CD14-positive monocyte (primary cell): ENCODE results near the gene ARHGEF10L. TPM values are rescaled to one million over a fixed set of nuclear protein-coding genes. Genes with fewer than 3 reads are reported as not detected.

Experiments used
- DNase-seq, 3 donors: peaks; one replicate each; pipeline ENCODE4 v3.0.0-alpha.2; 2011 to 2022
- H2AFZ ChIP-seq: 2 replicates; pipeline ENCODE4 v1.6.0; 2012; ENCODE audit warnings: mild to moderate bottlenecking, low read depth, low read length, inconsistent platforms; ENCODE audit not compliant: insufficient read depth, poor library complexity, severe bottlenecking
- H3K27ac ChIP-seq, 2 donors: 1 replicate in 1 of 2; 2 replicates in 1 of 2; pipeline ENCODE4 v1.5.1; 2012 to 2013; ENCODE audit warnings: low read length in 2 of 2, control low read depth in 1 of 2, inconsistent platforms in 1 of 2, low read depth in 1 of 2, mild to moderate bottlenecking in 1 of 2
- H3K27me3 ChIP-seq, 2 donors: one replicate each; pipeline versions ENCODE4 v1.6.0 to v1.6.1; 2011 to 2013; ENCODE audit warnings: low read length in 2 of 2; ENCODE audit not compliant: control insufficient read depth in 2 of 2, insufficient read depth in 2 of 2
- H3K36me3 ChIP-seq, 2 donors: replicated peaks in 1 of 2; 1 replicate in 1 of 2; 2 replicates in 1 of 2; pipeline versions ENCODE4 v1.5.1 to v1.6.1; 2012 to 2013; ENCODE audit warnings: low read length in 2 of 2, control low read depth in 1 of 2, inconsistent platforms in 1 of 2, mild to moderate bottlenecking in 1 of 2; ENCODE audit not compliant: insufficient read depth in 2 of 2, control insufficient read depth in 1 of 2
- H3K4me1 ChIP-seq, 2 donors: 1 replicate in 1 of 2; 2 replicates in 1 of 2; pipeline versions ENCODE4 v1.5.1 to v1.6.1; 2012 to 2013; ENCODE audit warnings: low read length in 2 of 2, control low read depth in 1 of 2, inconsistent platforms in 1 of 2, mild to moderate bottlenecking in 1 of 2, moderate library complexity in 1 of 2; ENCODE audit not compliant: insufficient read depth in 2 of 2, control insufficient read depth in 1 of 2
- H3K4me2 ChIP-seq: replicated peaks from 2 replicates; pipeline ENCODE3; 2012; ENCODE audit warnings: low read length, moderate library complexity, mild to moderate bottlenecking; ENCODE audit not compliant: poor library complexity, severe bottlenecking; ENCODE audit errors: extremely low read depth
- H3K4me3 ChIP-seq, 3 experiments: fragments of 200-600 bp in 1 of 3; sonication (generic) in 1 of 3; replicated peaks in 1 of 3; 1 replicate in 2 of 3; 2 replicates in 1 of 3; pipeline ENCODE4 v1.5.1; 2011 to 2013; ENCODE audit warnings: low read length in 3 of 3, mild to moderate bottlenecking in 3 of 3, control low read depth in 2 of 3, low read depth in 2 of 3, inconsistent platforms in 1 of 3, moderate library complexity in 1 of 3
- H3K79me2 ChIP-seq: 2 replicates; pipeline ENCODE4 v1.6.0; 2012; ENCODE audit warnings: mild to moderate bottlenecking, control low read depth, inconsistent platforms, low read length, moderate library complexity; ENCODE audit not compliant: insufficient read depth
- H3K9ac ChIP-seq: 2 replicates; pipeline ENCODE4 v1.6.0; 2017; ENCODE audit warnings: low read length, mild to moderate bottlenecking; ENCODE audit not compliant: insufficient read depth, poor library complexity, severe bottlenecking
- H3K9me3 ChIP-seq, 2 donors: replicated peaks in 1 of 2; 1 replicate in 1 of 2; 2 replicates in 1 of 2; pipeline versions ENCODE4 v1.5.1 to v1.6.1; 2012 to 2013; ENCODE audit warnings: low read length in 2 of 2, control low read depth in 1 of 2; ENCODE audit not compliant: control insufficient read depth in 1 of 2, insufficient read depth in 1 of 2
- H4K20me1 ChIP-seq: 2 replicates; pipeline ENCODE4 v1.6.0; 2012; ENCODE audit warnings: mild to moderate bottlenecking, low read length, control low read depth, moderate library complexity; ENCODE audit not compliant: insufficient read depth
- H3K27ac Mint-ChIP-seq, 7 donors: one replicate each; pipeline ENCODE4 v1.8.0; 2020; ENCODE audit warnings: mild to moderate bottlenecking in 7 of 7, mixed read lengths in 7 of 7, moderate library complexity in 6 of 7, inconsistent platforms in 2 of 7
- H3K27me3 Mint-ChIP-seq, 3 donors: one replicate each; pipeline ENCODE4 v1.8.0; 2021 to 2022; ENCODE audit warnings: low read depth in 3 of 3, mild to moderate bottlenecking in 3 of 3, mixed read lengths in 3 of 3, moderate library complexity in 3 of 3, inconsistent platforms in 1 of 3
- H3K36me3 Mint-ChIP-seq, 2 donors: one replicate each; pipeline ENCODE4 v1.8.0; 2020; ENCODE audit warnings: mixed read lengths in 2 of 2, inconsistent platforms in 1 of 2, mild to moderate bottlenecking in 1 of 2
- H3K4me1 Mint-ChIP-seq: one replicate; pipeline ENCODE4 v1.8.0; 2020; ENCODE audit warnings: mild to moderate bottlenecking, mixed read lengths
- H3K4me3 Mint-ChIP-seq, 2 donors: one replicate each; pipeline ENCODE4 v1.8.0; 2020; ENCODE audit warnings: mild to moderate bottlenecking in 2 of 2, mixed read lengths in 2 of 2, moderate library complexity in 1 of 2
- H3K9me3 Mint-ChIP-seq, 7 donors: one replicate each; pipeline ENCODE4 v1.8.0; 2020 to 2022; ENCODE audit warnings: mixed read lengths in 7 of 7, mild to moderate bottlenecking in 6 of 7, moderate library complexity in 6 of 7, inconsistent platforms in 2 of 7
- WGBS: methylation state at CpG from one replicate; pipeline ENCODE4 v1.1.5; 2013; ENCODE audit warnings: missing lambda C conversion rate; ENCODE audit not compliant: insufficient coverage; 5-methylcytosine and 5-hydroxymethylcytosine counted together
- intact Hi-C, 2 donors: fragments of 100-400 bp; cut with micrococcal nuclease; formaldehyde crosslinking; loops; one replicate each; pipeline versions ENCODE4 v1.15.0 to v1.15.1; 2023
- polyA plus RNA-seq, 3 donors: library from polyadenylated mRNA; depleted of rRNA in 1 of 3; unstranded in 2 of 3; stranded (reverse) in 1 of 3; fragments of 300-500 nt in 2 of 3; fragments of >200 nt in 1 of 3; fragmentation: Illumina TruSeq in 2 of 3; gene quantifications; 1 replicate in 2 of 3; 2 replicates in 1 of 3; pipeline ENCODE4 v1.2.3, GENCODE V29; 2012 to 2021
- TF ChIP-seq, protein P1 (sequence below): fragments of 200-600 bp; IDR thresholded peaks from one replicate; pipeline ENCODE4 v1.8.0; 2022; ENCODE audit warnings: antibody characterized with exemption, mild to moderate bottlenecking

The ARHGEF10L gene
- polyA plus RNA-seq, 3 donors = 20.7 to 95.7 (median 23.7) TPM

DNA sequence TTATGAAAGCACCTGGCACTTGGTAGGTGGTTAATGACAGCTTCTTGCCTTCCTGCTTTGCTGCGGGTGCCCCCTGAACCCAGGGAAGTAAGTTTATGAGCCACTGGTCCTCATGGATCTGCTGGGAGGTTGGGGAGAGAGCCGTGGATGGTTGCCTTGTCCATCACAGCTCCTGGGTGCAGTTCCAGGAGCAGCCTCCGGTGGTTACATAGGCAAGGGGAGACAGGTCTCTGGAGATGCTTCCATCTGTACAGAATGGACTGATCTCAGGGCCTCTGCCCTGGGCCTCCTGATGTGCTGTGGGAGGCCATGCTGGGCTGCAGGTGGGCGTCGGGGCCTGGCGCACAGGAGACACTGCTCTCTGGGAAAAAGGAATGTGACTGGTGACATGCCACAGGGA lies 31.6 kb upstream of the ARHGEF10L start:
- Histone ChIP-seq H3K36me3 (no peaks in the 10 kb centered on the region), H3K4me3 (no peak overlapping the region), H3K9ac (no peak overlapping the region), H2AFZ (no peak overlapping the region), H3K9me3 (no peaks in the 10 kb centered on the region), H3K4me1 (peaks cover 11 to 12% of the 10 kb centered on the region in 2 donors), H3K79me2 (no peaks in the 10 kb centered on the region), H3K4me2 (no peak overlapping the region), H3K27me3 (no peaks in the 10 kb centered on the region), H4K20me1 (no peaks in the 10 kb centered on the region), H3K27ac (no peak overlapping the region)
- intact Hi-C loops = no loop called here
- DNase-seq = no peak
- H3K36me3 Mint-ChIP-seq = no peaks in the 10 kb centered on the region
- 80% methylated on average over 6 of the region's 6 CpGs for WGBS
- peaks cover 2 to 13% (median 9%) of the 10 kb centered on the region in 3 donors for H3K27me3 Mint-ChIP-seq
- no peak overlapping the region for H3K27ac Mint-ChIP-seq
- TF ChIP-seq, protein P1, sequence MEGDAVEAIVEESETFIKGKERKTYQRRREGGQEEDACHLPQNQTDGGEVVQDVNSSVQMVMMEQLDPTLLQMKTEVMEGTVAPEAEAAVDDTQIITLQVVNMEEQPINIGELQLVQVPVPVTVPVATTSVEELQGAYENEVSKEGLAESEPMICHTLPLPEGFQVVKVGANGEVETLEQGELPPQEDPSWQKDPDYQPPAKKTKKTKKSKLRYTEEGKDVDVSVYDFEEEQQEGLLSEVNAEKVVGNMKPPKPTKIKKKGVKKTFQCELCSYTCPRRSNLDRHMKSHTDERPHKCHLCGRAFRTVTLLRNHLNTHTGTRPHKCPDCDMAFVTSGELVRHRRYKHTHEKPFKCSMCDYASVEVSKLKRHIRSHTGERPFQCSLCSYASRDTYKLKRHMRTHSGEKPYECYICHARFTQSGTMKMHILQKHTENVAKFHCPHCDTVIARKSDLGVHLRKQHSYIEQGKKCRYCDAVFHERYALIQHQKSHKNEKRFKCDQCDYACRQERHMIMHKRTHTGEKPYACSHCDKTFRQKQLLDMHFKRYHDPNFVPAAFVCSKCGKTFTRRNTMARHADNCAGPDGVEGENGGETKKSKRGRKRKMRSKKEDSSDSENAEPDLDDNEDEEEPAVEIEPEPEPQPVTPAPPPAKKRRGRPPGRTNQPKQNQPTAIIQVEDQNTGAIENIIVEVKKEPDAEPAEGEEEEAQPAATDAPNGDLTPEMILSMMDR = peak; percentile 27
- no peak overlapping the region for H3K4me3 Mint-ChIP-seq
- peaks cover 13% of the 10 kb centered on the region for H3K4me1 Mint-ChIP-seq
- peaks cover 0 to 2% (median 0%) of the 10 kb centered on the region in 7 donors for H3K9me3 Mint-ChIP-seq

GRCh38 chr1:17509363-17509762 lies 30.1 kb upstream of the ARHGEF10L start:
- TF ChIP-seq, protein P1 = no peak
- no peaks in the 10 kb centered on the region for H3K79me2 ChIP-seq
- H3K9ac ChIP-seq = peak overlapping the region; percentile 15
- peak; percentile 30 to 68 (median 48) for DNase-seq
- 27% methylated on average over 7 of the region's 8 CpGs for WGBS
- Mint-ChIP-seq H3K27me3 (peaks cover 2 to 15% (median 7%) of the 10 kb centered on the region in 3 donors), H3K9me3 (no peaks in the 10 kb centered on the region), H3K4me1 (peaks cover 13% of the 10 kb centered on the region), H3K36me3 (no peaks in the 10 kb centered on the region), H3K27ac (peak overlapping the region in 5 of 7 donors; percentile 13 to 79 (median 42)), H3K4me3 (no peak overlapping the region)
- no peaks in the 10 kb centered on the region for H3K27me3 ChIP-seq
- intact Hi-C loops = no loop called here
- peak overlapping the region in 1 of 2 donors; percentile 58 for H3K27ac ChIP-seq
- no peak overlapping the region for H3K4me3 ChIP-seq
- no peaks in the 10 kb centered on the region for H4K20me1 ChIP-seq
- H3K36me3 ChIP-seq = no peaks in the 10 kb centered on the region
- peaks cover 11 to 12% of the 10 kb centered on the region in 2 donors for H3K4me1 ChIP-seq
- no peaks in the 10 kb centered on the region for H3K9me3 ChIP-seq
- H3K4me2 ChIP-seq = peak overlapping the region; percentile 17
- H2AFZ ChIP-seq = peak overlapping the region; percentile 66
